Measurements from ENCODE around the gene CDHR2.
A peak's percentile ranks its signal among the peaks of the same experiment; 100 is the strongest.
"Not testable (repeated sequence)": the region's sequence is repeated elsewhere in the genome, so short reads cannot be mapped to it uniquely, and the experiment has no call there.

The CDHR2 gene

DNA sequence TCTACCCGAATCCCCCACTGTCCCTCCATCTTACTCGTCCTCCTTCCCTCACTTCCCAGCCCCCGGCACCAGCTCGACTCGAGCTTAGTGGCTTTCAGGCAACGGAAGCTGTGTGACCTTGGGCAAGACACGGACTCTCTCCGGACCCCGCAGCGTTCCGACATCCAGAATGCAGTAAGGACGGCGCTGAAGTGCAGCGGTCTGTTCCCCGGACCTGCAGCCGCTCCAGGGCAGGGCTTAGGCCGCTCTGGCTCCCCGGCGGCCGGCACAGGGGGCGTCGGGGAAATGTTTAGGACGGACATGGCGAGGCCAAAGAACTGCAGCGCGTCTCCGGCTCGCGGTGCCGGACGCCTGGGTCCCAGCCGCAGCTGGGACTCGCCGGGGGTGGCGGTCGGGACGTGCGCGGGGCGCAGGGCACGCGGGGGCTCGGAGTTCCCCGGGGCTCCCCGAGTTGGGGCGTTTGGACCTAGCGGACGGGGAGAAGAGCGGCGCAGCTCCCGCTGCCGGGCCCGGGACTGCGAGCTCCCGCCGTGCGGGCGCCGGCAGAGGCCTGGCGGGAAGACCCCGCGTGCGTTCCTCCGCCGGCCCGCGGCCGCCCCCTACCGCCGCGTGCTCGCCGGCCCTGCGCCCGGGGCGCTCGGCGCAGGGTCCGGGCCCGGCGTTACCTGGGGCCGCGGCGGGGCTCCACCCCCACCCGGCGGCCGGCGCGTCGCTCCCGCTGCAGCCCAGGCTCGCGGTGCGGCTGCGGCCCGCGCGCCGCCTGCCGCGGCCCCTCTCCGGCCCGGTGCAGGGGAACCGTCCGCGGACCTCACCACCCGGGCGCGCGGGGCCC lies 6.3 kb upstream of the CDHR2 start:
- no peak for DNase-seq

DNA sequence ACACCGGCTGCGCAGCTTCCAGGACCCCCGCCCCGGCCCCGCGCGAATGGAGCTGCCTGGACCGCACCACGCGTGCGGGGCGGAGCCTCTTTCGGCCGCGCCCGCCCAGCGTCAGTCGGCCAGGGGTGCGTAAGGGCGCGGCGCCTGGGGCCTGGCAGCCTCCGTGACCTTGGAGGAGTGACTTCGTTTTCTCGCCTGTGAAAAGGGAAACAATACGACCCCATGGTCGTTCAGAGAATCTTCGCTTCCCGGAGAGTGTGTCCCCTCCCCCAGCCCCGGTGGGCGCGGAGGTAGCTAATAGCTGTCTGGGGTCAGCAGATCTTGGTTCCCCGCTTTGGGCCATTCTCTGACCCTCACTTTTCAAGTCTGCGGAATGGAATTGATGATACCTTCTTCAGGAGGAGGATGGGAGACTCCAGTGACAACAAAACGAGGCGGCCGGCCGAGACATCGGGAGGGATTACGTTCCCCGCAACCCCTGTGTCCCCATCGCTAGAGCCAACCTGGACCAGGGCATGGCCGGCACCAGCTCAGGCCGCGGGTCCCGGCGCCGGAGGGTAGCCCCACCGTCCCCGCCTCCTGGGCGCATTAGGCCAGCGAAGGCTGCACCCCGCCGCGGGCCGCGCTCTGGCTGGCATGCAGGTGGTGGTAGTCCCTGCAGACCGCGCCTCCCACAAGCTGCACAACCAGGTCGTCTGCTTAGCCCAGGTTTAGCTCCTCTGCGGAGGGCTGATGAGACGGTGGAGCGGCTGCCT lies 5.5 kb upstream of the CDHR2 start:
- no peak for DNase-seq

DNA sequence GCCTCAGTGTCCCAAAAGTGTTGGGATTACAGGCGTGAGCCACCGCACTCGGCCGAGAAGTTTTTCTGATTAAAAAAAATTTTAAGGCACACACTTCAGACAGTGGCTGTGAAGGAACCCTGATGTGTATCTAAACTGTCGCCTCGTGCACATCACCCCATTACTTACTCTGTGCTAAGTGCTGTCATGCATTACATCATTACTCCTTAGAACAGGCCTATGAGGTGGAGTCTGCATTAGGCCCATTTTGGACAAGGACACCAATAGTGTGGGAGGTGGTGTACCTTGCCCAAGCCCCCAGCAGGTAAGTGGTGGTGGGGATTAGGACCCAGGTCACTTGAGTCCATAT lies 3.8 kb upstream of the CDHR2 start:
- DNase-seq: no peak

DNA sequence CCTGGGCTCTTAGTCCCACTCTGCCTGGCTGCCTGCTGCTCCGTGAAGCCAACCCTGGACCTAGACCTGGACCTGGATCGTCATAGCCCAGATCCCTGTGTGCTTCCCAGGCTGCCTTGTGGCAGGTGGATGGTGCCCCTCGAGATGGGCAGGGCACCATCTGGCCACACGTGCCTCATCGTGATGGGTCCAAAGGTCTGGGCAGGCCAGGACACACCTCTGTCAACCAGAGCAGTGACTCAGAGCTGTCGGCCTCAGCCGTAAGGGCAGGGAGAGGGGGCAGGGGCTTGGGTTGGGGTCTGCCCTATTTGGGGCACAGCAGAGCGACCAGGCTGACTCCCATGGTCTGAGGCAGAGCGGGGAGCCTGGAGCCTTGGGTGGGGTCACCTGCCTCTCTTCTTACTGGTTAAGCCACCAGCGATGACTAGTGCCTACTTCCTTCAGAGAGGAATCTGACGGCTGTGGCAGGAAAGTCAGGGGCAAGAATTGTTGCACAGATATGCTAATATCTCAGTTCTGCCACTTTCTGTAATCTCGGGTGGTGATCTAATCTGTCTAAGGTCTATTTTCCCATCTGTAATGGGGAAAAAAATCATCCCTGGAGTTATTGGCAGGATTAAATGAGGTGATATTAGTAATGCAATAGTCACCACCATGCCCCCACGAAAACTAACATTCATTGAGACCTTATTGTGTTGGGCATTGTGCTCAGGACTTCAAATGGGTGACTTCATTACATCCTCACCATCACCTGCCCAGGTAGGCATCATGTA lies 3.2 kb upstream of the CDHR2 start:
- DNase-seq: no peak

DNA sequence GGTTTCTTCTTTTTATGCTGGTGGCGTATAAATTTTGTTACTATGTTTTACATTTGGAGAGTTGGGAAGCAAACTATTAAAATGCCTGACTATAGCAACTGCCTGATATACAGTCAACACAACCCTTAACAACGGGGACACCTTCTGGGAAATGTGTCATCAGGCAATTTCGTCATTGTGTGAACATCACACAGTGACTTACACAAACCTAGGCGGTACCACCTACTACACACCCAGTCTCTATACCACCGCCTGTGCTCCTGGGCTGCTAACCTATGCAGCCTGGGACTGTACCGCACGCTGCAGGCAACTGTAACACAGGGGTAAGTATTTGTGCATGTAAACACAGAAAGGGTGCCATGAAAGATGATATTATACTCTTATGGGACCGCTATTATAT lies 1.3 kb upstream of the CDHR2 start:
- DNase-seq: no peak

DNA sequence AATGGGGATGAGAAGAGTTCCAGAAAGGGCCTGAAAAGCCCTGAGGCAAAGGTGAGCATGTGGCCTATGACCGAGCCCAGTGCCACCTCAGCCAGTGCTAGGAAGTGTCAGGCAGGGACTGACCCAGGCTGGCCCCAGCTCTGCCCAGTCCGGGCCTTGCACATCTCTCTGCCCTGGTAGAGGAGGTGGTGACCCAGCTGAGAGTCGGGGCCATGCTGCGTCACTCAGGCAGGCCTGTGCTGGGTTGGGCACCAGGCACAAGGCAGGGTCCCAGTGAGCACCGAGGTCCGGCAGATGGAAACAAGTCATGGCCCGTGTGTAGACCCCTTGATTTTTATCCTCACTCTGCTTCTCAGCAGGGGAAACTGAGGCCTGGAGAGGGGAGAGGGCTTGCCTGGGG lies 729 bp downstream of the CDHR2 start:
- no peak for DNase-seq

DNA sequence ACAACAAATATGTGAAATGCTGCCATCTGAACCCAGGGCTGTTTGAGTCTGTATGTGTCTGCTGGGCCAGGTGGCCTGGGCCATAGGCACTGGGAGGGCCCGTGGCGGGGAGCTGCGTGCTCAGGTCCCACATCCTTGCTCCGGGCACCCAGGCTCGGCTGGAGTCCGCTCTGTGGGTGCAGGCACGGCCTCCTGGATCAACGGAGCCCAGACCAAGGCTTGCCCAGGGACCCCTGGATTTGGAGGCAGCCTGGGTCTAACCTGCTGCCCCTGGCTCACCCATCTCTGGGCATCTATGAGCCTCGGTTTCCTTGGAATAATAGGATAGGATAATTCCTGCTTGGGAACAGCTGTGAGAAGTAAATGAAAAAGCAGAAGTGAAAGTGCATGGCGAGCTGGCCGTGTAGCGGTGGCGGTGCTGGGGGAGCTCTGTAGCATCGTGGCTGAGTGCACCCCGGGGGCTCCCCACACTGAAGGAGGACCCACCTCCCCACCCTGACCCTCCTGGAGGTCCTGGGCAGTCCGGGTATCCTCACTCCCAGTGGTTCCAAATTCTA lies 1.2 kb downstream of the CDHR2 start:
- peak; percentile 10 for DNase-seq

DNA sequence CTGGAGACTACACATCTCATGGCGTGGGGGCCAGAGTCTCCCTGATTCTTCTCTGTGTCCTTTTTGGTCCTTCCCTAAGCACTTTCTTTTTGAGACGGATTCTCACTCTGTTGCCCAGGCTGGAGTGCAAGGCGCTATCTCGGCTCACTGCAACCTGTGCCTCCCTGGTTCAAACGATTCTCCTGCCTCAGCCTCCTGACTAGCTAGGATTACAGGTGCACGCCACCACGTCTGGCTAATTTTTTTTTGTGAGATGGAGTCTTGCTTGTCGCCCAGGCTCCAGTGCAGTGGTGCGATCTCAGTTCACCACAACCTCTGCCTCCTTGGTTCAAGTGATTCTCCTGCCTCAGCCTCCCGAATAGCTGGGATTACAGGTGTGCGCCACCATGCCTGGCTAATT lies 1.8 kb downstream of the CDHR2 start:
- DNase-seq: not testable (repeated sequence)

DNA sequence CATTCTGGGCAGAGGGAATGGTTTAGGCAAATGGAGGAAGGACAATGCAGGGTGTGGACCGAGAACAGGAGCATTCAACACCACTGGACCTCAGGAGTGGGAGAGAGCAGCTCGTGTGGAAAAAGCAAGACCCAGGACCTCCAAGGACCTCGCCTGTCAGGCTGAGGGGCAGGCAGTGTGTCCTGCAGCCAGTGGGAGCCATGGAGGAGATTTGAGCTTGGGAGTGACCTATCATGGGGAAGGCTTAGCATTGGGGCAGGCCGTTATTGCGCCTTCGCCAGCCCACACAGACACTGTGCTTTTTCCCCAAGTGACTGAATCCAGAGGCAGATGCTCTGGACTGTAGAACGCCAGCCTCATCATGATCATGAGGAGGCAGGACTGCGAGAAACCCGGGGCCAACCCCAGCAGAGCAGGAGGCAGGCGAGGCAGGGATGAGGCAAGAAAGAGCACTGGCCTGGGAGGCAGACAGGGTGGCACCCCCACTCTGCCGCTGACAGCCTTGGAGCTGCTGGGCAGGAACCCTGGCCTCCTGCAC lies 3.3 kb downstream of the CDHR2 start:
- no peak for DNase-seq

DNA sequence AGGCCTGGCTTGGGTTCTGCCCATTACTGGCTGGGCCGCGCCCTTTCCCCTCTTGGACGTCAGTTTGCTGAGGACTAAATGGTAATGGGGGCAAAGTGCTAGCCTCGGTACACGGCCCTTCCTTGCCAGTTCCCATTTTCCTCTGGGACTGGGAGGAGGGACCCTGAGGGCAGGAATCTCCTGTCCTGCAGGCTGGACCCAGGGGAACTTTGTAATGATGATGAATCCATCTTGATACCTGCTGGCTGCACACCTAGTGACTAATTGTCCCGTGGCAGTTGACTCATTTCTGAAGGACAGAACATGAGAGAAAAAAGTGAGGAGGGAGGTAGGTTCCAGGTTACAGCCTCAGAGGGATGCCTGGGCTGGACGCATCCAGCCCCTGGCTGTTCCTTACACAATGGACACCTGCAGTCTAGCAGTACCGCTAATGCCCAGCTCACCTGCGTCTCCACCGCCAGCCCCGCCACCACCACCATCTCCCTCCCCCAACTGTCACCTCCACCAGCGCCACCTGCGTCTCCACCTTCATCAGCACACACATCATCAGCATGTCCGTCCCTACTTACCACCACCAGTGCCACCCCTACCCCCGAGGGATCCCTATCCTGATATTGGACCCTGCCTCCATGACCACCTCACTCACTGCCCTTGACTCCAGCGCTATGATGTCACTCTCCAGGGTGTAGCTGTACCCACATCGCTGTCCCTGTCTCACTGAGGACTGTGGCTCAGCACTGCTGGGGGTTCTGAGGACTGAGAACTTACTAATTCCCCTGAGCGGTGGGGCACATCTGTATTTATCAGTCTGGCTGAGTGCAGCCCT lies 4.3 kb downstream of the CDHR2 start:
- no peak for DNase-seq

DNA sequence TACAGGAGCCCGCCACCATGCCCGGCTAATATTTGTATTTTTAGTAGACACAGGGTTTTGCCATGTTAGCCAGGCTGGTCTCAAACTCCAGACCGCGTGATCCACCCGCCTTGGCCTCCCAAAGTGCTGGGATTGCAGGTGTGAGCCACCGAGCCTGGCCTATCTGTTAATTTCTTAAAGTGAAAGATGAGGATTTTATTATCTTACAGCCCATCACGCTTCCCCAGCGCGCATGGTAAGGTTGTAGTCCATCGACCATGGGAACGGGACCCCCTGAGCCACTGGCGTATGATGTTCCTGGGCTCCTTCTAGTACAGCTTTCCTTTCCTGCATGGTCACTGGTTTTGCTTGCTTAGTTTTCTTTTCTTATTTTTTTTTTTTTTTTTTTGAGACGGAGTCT lies 8.7 kb downstream of the CDHR2 start:
- no peak for DNase-seq

DNA sequence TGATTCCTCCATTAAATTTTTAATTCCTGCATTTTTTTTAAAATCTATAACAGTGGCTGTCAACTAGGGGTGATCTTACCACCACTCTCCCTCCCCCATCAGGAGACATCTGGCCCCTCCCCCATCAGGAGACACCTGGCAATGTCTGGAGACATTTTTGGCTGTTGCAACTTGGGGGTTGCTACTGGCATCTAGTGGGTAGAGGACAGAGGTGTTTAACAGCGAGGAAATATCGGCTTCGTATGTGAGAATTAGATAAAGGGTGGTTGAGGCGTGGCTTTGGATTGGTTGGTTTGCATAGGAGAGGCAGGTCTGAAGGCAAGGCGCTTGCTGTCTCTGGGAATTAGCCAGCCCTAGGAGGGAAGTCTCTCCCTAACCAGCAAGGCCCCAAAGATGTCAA lies 10.5 kb downstream of the CDHR2 start:
- DNase-seq: no peak

DNA sequence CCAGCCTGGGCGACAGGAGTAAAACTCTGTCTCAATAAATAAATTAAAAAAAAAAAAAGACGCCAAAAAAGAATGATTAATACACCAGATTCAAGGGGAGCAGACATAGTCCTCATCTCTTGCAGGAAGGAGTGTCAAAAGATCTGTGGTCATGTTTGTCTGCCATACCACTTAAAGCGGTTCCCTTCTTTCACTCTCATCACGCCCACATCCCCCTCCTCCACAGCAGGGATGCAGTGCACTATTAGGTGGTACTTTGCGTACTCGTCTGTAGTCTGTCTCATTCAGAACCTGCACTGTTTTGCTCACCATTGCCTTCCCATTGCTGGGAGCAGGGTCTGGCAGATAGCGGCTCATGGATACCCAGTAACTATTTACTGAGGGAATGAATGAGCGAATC lies 11.2 kb downstream of the CDHR2 start:
- DNase-seq: no peak

DNA sequence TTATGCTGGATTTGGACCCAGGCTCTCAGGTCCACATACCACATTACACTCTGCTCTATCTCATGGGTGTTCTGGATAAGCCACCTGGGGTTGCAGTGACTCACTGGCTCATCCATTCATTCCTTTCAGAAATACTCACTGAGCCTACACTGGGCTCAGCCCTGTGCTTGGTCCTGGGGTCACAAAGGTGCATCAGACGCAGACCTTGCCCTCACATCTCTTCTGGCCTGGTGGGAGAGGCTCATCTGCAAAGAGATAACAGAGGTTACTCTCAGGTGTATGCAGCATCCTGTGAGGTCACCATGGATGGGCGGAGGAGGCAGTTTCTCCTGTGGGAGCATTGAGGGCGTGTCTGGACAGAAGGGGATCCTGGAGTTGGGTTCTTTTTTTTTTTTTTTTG lies 12.1 kb downstream of the CDHR2 start:
- DNase-seq: no peak

DNA sequence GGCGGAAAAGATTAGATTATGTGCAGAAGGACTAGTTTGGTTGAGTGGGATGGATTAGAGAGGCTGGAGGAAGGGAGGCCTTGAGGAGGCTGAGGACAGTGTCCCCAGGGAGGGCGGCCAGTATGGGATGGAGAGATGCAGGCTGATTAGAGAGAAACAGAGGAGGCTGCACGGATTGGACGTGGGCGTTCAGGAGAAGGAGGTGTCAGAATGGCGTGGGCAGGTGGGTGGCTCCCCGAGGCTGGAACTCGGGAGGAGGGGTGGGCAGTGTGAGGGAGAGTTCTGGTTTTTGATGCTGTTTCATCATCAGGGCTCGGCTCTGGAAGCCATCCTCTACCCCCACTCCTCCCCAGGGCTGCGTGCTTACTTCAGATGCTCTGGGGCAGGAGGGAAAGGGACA lies 13.0 kb downstream of the CDHR2 start:
- DNase-seq: no peak

DNA sequence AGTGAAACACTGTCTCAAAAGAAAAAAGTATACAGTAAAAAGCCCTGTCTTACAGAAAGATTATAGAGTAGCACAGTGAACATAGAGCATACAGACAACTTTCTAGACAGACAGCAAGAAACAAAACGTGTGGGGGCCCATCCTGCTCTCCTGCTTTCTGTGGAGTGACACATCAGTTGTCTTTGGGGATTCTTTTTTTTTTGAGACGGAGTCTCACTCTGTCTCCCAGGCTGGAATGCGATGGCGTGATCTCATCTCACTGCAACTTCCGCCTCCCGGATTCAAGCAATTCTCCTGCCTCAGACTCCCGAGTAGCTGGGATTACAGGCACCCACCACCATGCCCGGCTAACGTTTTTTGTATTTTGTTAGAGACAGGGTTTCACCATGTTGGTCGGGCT lies 14.9 kb downstream of the CDHR2 start:
- DNase-seq: no peak

DNA sequence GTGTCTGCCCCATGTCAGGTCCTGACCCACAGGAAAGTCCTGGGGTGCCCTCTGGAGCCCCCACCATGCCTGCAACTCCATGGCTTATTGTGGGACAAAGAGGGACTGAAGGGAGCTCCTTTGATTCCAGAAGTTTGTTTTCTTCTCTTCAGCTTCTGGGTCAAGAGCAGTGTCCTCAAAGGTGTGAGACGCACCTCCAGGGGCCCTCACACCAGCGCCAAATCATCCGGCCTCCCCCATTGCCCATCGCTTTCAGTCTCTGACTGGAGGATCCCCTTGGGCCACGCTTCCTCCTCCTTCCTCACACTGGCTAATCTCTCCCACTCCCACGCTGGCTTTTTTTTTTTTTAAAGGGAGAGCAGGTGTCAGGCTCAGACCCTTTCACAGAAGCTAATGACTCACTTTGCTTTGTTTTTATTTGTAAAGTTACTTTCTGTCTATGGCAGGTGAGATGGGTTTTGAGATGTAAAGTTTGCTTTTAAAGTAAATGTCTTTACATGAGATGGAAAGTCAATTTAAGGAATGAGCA lies 16.7 kb downstream of the CDHR2 start:
- DNase-seq: no peak

DNA sequence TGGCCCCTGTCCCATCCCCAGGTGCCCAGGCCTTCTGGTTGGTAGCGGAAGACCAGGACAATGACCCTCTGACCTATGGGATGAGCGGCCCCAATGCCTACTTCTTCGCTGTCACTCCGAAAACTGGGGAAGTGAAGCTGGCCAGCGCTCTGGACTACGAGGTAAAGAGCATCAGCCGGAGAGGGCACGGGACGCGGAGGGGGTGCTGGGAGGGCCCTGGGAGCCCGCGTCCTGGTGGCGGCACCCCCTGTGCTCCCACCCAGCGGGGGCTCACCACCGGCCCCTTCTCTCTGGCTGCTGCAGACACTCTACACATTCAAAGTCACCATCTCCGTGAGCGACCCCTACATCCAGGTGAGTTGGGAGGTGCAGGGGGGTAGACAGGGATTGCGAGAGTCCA lies 19.5 kb downstream of the CDHR2 start:
- no peak for DNase-seq

DNA sequence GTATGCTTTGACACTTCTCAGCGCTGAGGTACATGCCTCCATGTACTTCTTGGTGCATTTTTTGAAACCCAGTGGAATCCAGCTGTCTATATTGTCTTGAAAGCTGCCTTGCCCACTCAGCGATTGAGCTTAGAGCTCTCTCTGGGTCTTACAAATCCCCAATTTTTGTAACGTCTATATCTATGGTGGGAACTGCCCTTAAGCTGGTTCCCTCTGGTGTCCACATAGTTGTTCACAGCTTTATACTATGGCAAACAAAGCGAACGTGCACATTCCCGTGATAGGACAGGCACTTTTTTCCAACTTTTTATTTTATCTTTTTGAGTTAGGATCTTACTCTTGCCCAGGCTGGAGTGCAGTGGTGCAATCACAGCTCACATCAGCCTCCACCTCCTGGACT lies 20.9 kb downstream of the CDHR2 start:
- no peak for DNase-seq

DNA sequence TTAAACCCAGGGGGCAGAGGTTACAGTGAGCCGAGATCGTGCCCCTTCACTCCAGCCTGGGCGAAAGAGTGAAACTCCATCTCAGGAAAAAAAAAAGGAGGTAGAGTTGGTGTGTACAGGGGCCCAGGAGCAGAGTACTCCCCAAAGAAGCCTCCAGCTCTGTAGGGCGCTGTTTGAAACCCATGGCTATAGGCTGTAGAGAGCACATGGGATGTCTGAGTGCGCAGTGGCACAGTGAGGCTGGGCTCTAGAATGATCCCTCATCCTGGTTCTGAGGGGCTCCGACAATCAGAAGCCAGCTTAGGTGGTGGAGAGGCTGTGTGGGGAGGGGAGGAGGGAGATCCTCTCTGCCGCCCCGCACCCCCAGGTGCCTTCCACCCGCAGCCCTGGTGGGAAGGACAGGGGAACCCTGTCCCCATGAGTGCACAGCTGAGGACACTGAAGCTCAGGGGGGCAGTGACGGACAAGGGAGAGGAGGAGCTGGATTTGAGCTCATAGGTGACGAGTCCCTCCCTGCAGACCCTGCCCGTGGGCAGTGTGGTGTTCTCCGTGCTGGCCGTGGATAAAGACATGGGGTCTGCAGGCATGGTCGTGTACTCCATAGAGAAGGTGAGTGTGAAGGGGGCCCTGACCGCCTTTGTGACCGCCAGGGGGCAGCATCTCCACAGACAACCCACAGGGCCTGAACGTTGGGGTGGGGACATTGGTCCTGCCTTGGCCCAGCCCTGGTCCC lies 24.6 kb downstream of the CDHR2 start:
- no peak for DNase-seq

DNA sequence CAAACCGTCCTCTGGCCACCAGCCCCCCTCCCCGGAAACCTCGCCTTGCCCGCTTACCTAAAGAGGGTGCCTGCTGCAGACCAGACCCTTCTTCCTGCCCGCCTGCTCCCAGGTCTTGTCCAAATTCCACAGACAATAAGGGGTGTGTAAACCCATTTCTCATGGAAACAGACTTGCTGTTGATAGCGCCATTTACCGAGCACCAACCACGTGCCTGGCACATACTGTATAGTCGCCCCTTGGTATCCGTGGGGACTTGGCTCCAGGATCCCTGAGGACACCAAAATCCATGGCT lies 25.1 kb downstream of the CDHR2 start:
- no peak for DNase-seq

DNA sequence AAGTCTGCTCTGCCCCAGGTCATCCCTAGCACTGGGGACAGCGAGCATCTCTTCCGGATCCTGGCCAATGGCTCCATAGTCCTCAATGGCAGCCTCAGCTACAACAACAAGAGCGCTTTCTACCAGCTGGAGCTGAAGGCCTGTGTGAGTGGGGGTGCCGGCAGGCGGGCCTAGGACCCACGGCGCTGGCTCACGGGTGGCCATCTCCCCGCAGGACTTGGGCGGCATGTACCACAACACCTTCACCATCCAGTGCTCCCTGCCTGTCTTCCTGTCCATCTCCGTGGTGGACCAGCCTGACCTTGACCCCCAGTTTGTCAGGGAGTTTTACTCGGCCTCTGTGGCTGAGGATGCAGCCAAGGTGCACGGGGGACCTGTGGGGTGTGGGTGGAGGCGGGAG lies 25.9 kb downstream of the CDHR2 start:
- no peak for DNase-seq
